ENCODE data around the gene GABARAPL1.
"Not testable (repeated sequence)": the region's sequence is repeated elsewhere in the genome, so short reads cannot be mapped to it uniquely, and the experiment has no call there.

Gene GABARAPL1

DNA sequence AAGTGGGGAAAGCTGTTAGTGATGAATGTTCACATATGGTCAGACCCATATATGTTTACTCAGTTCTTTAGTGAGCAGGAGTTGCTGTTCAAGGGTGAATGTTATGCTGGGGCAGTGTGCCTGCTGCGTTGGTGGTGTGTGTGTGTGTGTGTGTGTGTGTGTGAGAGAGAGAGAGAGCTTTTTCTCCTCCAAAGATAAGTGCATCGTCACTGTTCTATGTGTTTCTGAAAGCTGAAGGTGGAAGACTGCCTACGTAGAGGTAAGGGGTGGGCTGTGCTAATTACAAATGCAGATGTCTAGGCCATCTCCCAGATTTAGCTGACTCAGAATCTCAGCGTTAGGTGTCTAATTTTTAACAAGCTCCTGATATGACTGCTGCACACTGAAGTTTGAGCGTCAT lies 10.5 kb downstream of the GABARAPL1 start:
- H3K18ac ChIP-seq (ENCODE audit: low read length), result no peak overlapping the region
- H3K27ac ChIP-seq (replicated peaks; ENCODE audit: low read length), result no peak overlapping the region
- no peak overlapping the region for H3K4ac ChIP-seq (ENCODE audit: low read length)
- H3K79me1 ChIP-seq (ENCODE audit: low read depth, low read length), result no peaks in the 10 kb centered on the region
- peaks cover 20 to 41% of the 10 kb centered on the region in 2 donors for H3K36me3 ChIP-seq (replicated peaks in 1 of 2; ENCODE audit: control insufficient read depth in 2 of 2, insufficient read depth in 2 of 2, low read length in 2 of 2)
- H4K8ac ChIP-seq (ENCODE audit: low read depth, low read length), result no peak overlapping the region
- no peak for DNase-seq (ENCODE audit: low spot score)
- H3K9me3 ChIP-seq (replicated peaks in 1 of 2; ENCODE audit: control insufficient read depth in 2 of 2, insufficient read depth in 1 of 2, low read depth in 1 of 2, low read length in 2 of 2), result no peaks in the 10 kb centered on the region
- H3K27me3 ChIP-seq (ENCODE audit: control insufficient read depth in 3 of 3, insufficient read depth in 3 of 3, low read depth in 1 of 3, low read length in 3 of 3), result no peaks in the 10 kb centered on the region
- no peak overlapping the region for H3K23ac ChIP-seq (ENCODE audit: low read depth, low read length, poor library complexity)
- no peaks in the 10 kb centered on the region for H3K4me1 ChIP-seq (ENCODE audit: control insufficient read depth in 2 of 2, insufficient read depth in 1 of 2, low read depth in 1 of 2, low read length in 2 of 2)
- no peak overlapping the region for H3K4me2 ChIP-seq (ENCODE audit: insufficient read depth, low read length, poor library complexity, severe bottlenecking)
- no peak overlapping the region for H3K14ac ChIP-seq (ENCODE audit: low read length)
- no peak overlapping the region for H2BK12ac ChIP-seq (ENCODE audit: low read length)
- H2BK5ac ChIP-seq (ENCODE audit: low read length), result no peak overlapping the region
- no peak overlapping the region for H2AFZ ChIP-seq (ENCODE audit: low read length)
- H2AK5ac ChIP-seq (ENCODE audit: low read depth, low read length), result no peak overlapping the region
- no peak overlapping the region for H2BK120ac ChIP-seq (ENCODE audit: low read depth, low read length)
- WGBS, 2 donors (ENCODE audit: extremely low coverage in 2 of 2, insufficient read length in 2 of 2, insufficient replicate concordance in 1 of 2), result no CpG with 5 or more reads among the region's 5 CpGs
- H2BK15ac ChIP-seq (ENCODE audit: low read length), result no peak overlapping the region
- no peak overlapping the region for H3K4me3 ChIP-seq (ENCODE audit: low read length in 2 of 2)
- H4K91ac ChIP-seq (ENCODE audit: low read depth, low read length, poor library complexity), result no peak overlapping the region
- no peak overlapping the region for H3K9ac ChIP-seq (ENCODE audit: low read depth, low read length, poor library complexity)

- H3K79me1 ChIP-seq (ENCODE audit: low read depth, low read length); H3K9me3 ChIP-seq (replicated peaks in 1 of 2; ENCODE audit: control insufficient read depth in 2 of 2, insufficient read depth in 1 of 2, low read depth in 1 of 2, low read length in 2 of 2); H3K27me3 ChIP-seq (ENCODE audit: control insufficient read depth in 3 of 3, insufficient read depth in 3 of 3, low read depth in 1 of 3, low read length in 3 of 3); H3K4ac ChIP-seq (ENCODE audit: low read length); H3K4me2 ChIP-seq (ENCODE audit: insufficient read depth, low read length, poor library complexity, severe bottlenecking); H3K23ac ChIP-seq (ENCODE audit: low read depth, low read length, poor library complexity); H3K9ac ChIP-seq (ENCODE audit: low read depth, low read length, poor library complexity); H2BK15ac ChIP-seq (ENCODE audit: low read length); H2BK12ac ChIP-seq (ENCODE audit: low read length); H2AK5ac ChIP-seq (ENCODE audit: low read depth, low read length); H2BK5ac ChIP-seq (ENCODE audit: low read length); H4K8ac ChIP-seq (ENCODE audit: low read depth, low read length); DNase-seq (ENCODE audit: low spot score); H3K18ac ChIP-seq (ENCODE audit: low read length); H3K14ac ChIP-seq (ENCODE audit: low read length); H3K27ac ChIP-seq (replicated peaks; ENCODE audit: low read length); H2AFZ ChIP-seq (ENCODE audit: low read length); H3K4me3 ChIP-seq (ENCODE audit: low read length in 2 of 2); H3K4me1 ChIP-seq (ENCODE audit: control insufficient read depth in 2 of 2, insufficient read depth in 1 of 2, low read depth in 1 of 2, low read length in 2 of 2); H4K91ac ChIP-seq (ENCODE audit: low read depth, low read length, poor library complexity); H2BK120ac ChIP-seq (ENCODE audit: low read depth, low read length): not testable (repeated sequence)
- whole genome bisulfite sequencing, 2 donors (ENCODE audit: extremely low coverage in 2 of 2, insufficient read length in 2 of 2, insufficient replicate concordance in 1 of 2), result no CpG with 5 or more reads among the region's 26 CpGs
- H3K36me3 ChIP-seq (replicated peaks in 1 of 2; ENCODE audit: control insufficient read depth in 2 of 2, insufficient read depth in 2 of 2, low read length in 2 of 2), result peaks cover 15 to 33% of the 10 kb centered on the region in 2 donors
These were observed 12.7 kb downstream of the GABARAPL1 start for GRCh38 chr12:10225426-10225825.

GRCh38 chr12:10226086-10226485 lies 13.4 kb downstream of the GABARAPL1 start:
- H4K91ac ChIP-seq (ENCODE audit: low read depth, low read length, poor library complexity), result no peak overlapping the region
- no peak overlapping the region for H3K14ac ChIP-seq (ENCODE audit: low read length)
- H3K79me1 ChIP-seq (ENCODE audit: low read depth, low read length), result no peaks in the 10 kb centered on the region
- no peak overlapping the region for H3K4me2 ChIP-seq (ENCODE audit: insufficient read depth, low read length, poor library complexity, severe bottlenecking)
- H3K27ac ChIP-seq (replicated peaks; ENCODE audit: low read length), result no peak overlapping the region
- no peaks in the 10 kb centered on the region for H3K4me1 ChIP-seq (ENCODE audit: control insufficient read depth in 2 of 2, insufficient read depth in 1 of 2, low read depth in 1 of 2, low read length in 2 of 2)
- no peak overlapping the region for H3K23ac ChIP-seq (ENCODE audit: low read depth, low read length, poor library complexity)
- H3K18ac ChIP-seq (ENCODE audit: low read length), result no peak overlapping the region
- DNase-seq (ENCODE audit: low spot score), result no peak
- H3K4me3 ChIP-seq (ENCODE audit: low read length in 2 of 2), result no peak overlapping the region
- no peak overlapping the region for H3K4ac ChIP-seq (ENCODE audit: low read length)
- no peak overlapping the region for H2AK5ac ChIP-seq (ENCODE audit: low read depth, low read length)
- H3K27me3 ChIP-seq (ENCODE audit: control insufficient read depth in 3 of 3, insufficient read depth in 3 of 3, low read depth in 1 of 3, low read length in 3 of 3), result no peaks in the 10 kb centered on the region
- no peak overlapping the region for H2BK12ac ChIP-seq (ENCODE audit: low read length)
- WGBS, 2 donors (ENCODE audit: extremely low coverage in 2 of 2, insufficient read length in 2 of 2, insufficient replicate concordance in 1 of 2), result no CpG with 5 or more reads among the region's 6 CpGs
- H2AFZ ChIP-seq (ENCODE audit: low read length), result no peak overlapping the region
- H2BK5ac ChIP-seq (ENCODE audit: low read length), result no peak overlapping the region
- H3K36me3 ChIP-seq (replicated peaks in 1 of 2; ENCODE audit: control insufficient read depth in 2 of 2, insufficient read depth in 2 of 2, low read length in 2 of 2), result peaks cover 13 to 26% of the 10 kb centered on the region in 2 donors
- H4K8ac ChIP-seq (ENCODE audit: low read depth, low read length), result no peak overlapping the region
- H2BK120ac ChIP-seq (ENCODE audit: low read depth, low read length), result no peak overlapping the region
- no peaks in the 10 kb centered on the region for H3K9me3 ChIP-seq (replicated peaks in 1 of 2; ENCODE audit: control insufficient read depth in 2 of 2, insufficient read depth in 1 of 2, low read depth in 1 of 2, low read length in 2 of 2)
- H3K9ac ChIP-seq (ENCODE audit: low read depth, low read length, poor library complexity), result no peak overlapping the region
- H2BK15ac ChIP-seq (ENCODE audit: low read length), result no peak overlapping the region

DNA sequence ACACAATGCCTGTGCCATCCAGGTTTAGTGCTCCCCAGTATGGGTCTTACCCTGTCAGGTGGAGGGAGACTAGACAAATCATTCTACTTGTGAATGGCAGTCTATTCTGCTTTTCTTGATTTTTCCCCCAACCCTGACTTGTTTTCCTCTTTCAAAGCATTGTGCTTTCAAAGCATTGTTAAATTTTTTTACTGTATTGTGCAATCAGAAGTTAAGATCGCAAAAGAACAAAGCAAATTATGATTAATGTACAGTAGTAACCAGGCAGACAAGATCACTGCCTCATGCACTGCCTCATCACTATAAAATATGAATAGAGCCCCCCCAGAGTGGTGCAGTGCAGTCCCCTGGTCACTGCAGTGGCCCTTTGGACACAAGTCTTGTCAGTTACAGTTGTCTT lies 14.1 kb downstream of the GABARAPL1 start:
- H2AFZ ChIP-seq (ENCODE audit: low read length), result no peak overlapping the region
- WGBS, 2 donors (ENCODE audit: extremely low coverage in 2 of 2, insufficient read length in 2 of 2, insufficient replicate concordance in 1 of 2), result no CpG with 5 or more reads among the region's 1 CpG
- no peaks in the 10 kb centered on the region for H3K27me3 ChIP-seq (ENCODE audit: control insufficient read depth in 3 of 3, insufficient read depth in 3 of 3, low read depth in 1 of 3, low read length in 3 of 3)
- H2BK12ac ChIP-seq (ENCODE audit: low read length), result no peak overlapping the region
- no peak overlapping the region for H2BK15ac ChIP-seq (ENCODE audit: low read length)
- no peak overlapping the region for H4K91ac ChIP-seq (ENCODE audit: low read depth, low read length, poor library complexity)
- H3K14ac ChIP-seq (ENCODE audit: low read length), result no peak overlapping the region
- H3K4ac ChIP-seq (ENCODE audit: low read length), result no peak overlapping the region
- no peak overlapping the region for H3K23ac ChIP-seq (ENCODE audit: low read depth, low read length, poor library complexity)
- H3K4me2 ChIP-seq (ENCODE audit: insufficient read depth, low read length, poor library complexity, severe bottlenecking), result no peak overlapping the region
- no peak overlapping the region for H2BK120ac ChIP-seq (ENCODE audit: low read depth, low read length)
- no peaks in the 10 kb centered on the region for H3K79me1 ChIP-seq (ENCODE audit: low read depth, low read length)
- H3K18ac ChIP-seq (ENCODE audit: low read length), result no peak overlapping the region
- H3K9ac ChIP-seq (ENCODE audit: low read depth, low read length, poor library complexity), result no peak overlapping the region
- no peak overlapping the region for H3K27ac ChIP-seq (replicated peaks; ENCODE audit: low read length)
- DNase-seq (ENCODE audit: low spot score), result no peak
- no peaks in the 10 kb centered on the region for H3K4me1 ChIP-seq (ENCODE audit: control insufficient read depth in 2 of 2, insufficient read depth in 1 of 2, low read depth in 1 of 2, low read length in 2 of 2)
- H4K8ac ChIP-seq (ENCODE audit: low read depth, low read length), result no peak overlapping the region
- H3K9me3 ChIP-seq (replicated peaks in 1 of 2; ENCODE audit: control insufficient read depth in 2 of 2, insufficient read depth in 1 of 2, low read depth in 1 of 2, low read length in 2 of 2), result no peaks in the 10 kb centered on the region
- H3K36me3 ChIP-seq (replicated peaks in 1 of 2; ENCODE audit: control insufficient read depth in 2 of 2, insufficient read depth in 2 of 2, low read length in 2 of 2), result peaks cover 11 to 20% of the 10 kb centered on the region in 2 donors
- no peak overlapping the region for H2BK5ac ChIP-seq (ENCODE audit: low read length)
- no peak overlapping the region for H2AK5ac ChIP-seq (ENCODE audit: low read depth, low read length)
- no peak overlapping the region for H3K4me3 ChIP-seq (ENCODE audit: low read length in 2 of 2)

Data from neuronal stem cell (in vitro differentiated cells).